PC-3 (cell line): ENCODE data around the gene CCNB2. TPM values are rescaled to one million over a fixed set of nuclear protein-coding genes. Genes with fewer than 3 reads are reported as not detected.

ENCODE experiments used
- ATAC-seq: fragments of 200-7000 bp; cut with Tn5 transposase; 2 replicates; pipeline ENCODE4 v1.9.1; 2020; ENCODE audit warnings: mild to moderate bottlenecking, moderate library complexity
- BruUV-seq: library from RNA; stranded (reverse); fragments of 400-500 nt; replicated peaks from 2 replicates; lab custom pipeline; 2021; lab: Mats Ljungman, UMichigan
- CTCF ChIA-PET: fragments of 300-600 bp; sonication (Branson Sonifier 250); formaldehyde crosslinking; loops from one replicate; lab custom pipeline; 2022; ENCODE audit warnings: antibody characterized with exemption; lab: Charles Lee
- POLR2A ChIA-PET: fragments of 300-600 bp; sonication (Branson Sonifier 250); formaldehyde crosslinking; loops from one replicate; lab custom pipeline; 2022; ENCODE audit warnings: antibody characterized with exemption; ENCODE audit not compliant: unreplicated experiment; lab: Charles Lee
- DNase-seq: peaks from one replicate; pipeline ENCODE4 v3.0.0-alpha.2; 2015
- H2AFZ ChIP-seq: fragments of 300-600 bp; sonication (generic); 2 replicates; pipeline ENCODE4 v1.6.0; 2016; ENCODE audit warnings: antibody characterized with exemption, low read length
- H3F3A ChIP-seq: fragments of 300-600 bp; sonication (generic); one replicate; pipeline ENCODE4 v1.6.0; 2017; ENCODE audit warnings: antibody characterized with exemption, low read length, control low read depth, mild to moderate bottlenecking; ENCODE audit not compliant: unreplicated experiment
- H3K27ac ChIP-seq: fragments of 300-600 bp; sonication (generic); 2 replicates; pipeline ENCODE4 v1.5.1; 2016; ENCODE audit warnings: mild to moderate bottlenecking, low read length
- H3K27me3 ChIP-seq: fragments of 300-600 bp; sonication (generic); 2 replicates; pipeline ENCODE4 v1.6.1; 2016; ENCODE audit warnings: low read length, mixed read lengths
- H3K36me3 ChIP-seq: fragments of 300-600 bp; sonication (generic); 2 replicates; pipeline ENCODE4 v1.6.1; 2016; ENCODE audit warnings: low read depth, mixed run types, low read length, mixed read lengths
- H3K4me1 ChIP-seq: fragments of 300-600 bp; sonication (generic); 2 replicates; pipeline ENCODE4 v1.5.1; 2016; ENCODE audit warnings: low read length; ENCODE audit not compliant: insufficient read depth
- H3K4me2 ChIP-seq: fragments of 300-600 bp; sonication (generic); 2 replicates; pipeline ENCODE4 v1.6.0; 2016; ENCODE audit warnings: low read length
- H3K4me3 ChIP-seq: fragments of 300-600 bp; sonication (generic); 2 replicates; pipeline ENCODE4 v1.5.1; 2016; ENCODE audit warnings: mild to moderate bottlenecking, low read length, mixed read lengths
- H3K79me2 ChIP-seq: fragments of 300-600 bp; sonication (generic); 2 replicates; pipeline ENCODE4 v1.6.1; 2017; ENCODE audit warnings: low read length, mixed read lengths
- H3K9ac ChIP-seq: fragments of 300-600 bp; sonication (generic); 2 replicates; pipeline ENCODE4 v1.6.0; 2016; ENCODE audit warnings: mild to moderate bottlenecking, low read length
- H3K9me2 ChIP-seq: fragments of 300-600 bp; sonication (generic); replicated peaks from 2 replicates; pipeline ENCODE4 v1.6.1; 2016; ENCODE audit warnings: mixed run types, low read length, mixed read lengths
- H3K9me3 ChIP-seq: fragments of 300-600 bp; sonication (generic); 2 replicates; pipeline ENCODE4 v1.6.1; 2016; ENCODE audit warnings: low read length, mixed read lengths
- H4K20me1 ChIP-seq: fragments of 300-600 bp; sonication (generic); 2 replicates; pipeline ENCODE4 v1.6.1; 2016; ENCODE audit warnings: low read length, mixed read lengths
- CTCF ChIP-seq: fragments of 300-600 bp; sonication (generic); conservative IDR thresholded peaks from 2 replicates; pipeline ENCODE4 v1.5.1; 2017; ENCODE audit warnings: antibody characterized with exemption, low read depth, mild to moderate bottlenecking, low read length
- EZH2 ChIP-seq: fragments of 300-600 bp; sonication (generic); IDR thresholded peaks from one replicate; pipeline ENCODE4 v1.6.1; 2017; ENCODE audit warnings: antibody characterized with exemption, mild to moderate bottlenecking, low read length; ENCODE audit not compliant: unreplicated experiment
- EZH2phosphoT487 ChIP-seq: fragments of 300-600 bp; sonication (generic); IDR thresholded peaks from 2 replicates; pipeline ENCODE4 v1.6.1; 2018; ENCODE audit warnings: mild to moderate bottlenecking, antibody characterized with exemption, low read length, borderline replicate concordance
- intact Hi-C: fragments of 100-400 bp; cut with micrococcal nuclease; formaldehyde crosslinking; loops from 2 replicates; pipeline ENCODE4 v1.9.0; 2023
- total RNA-seq: library from RNA; depleted of rRNA; stranded (reverse); fragments of >200 nt; gene quantifications from 2 replicates; pipeline ENCODE4 v1.2.3, GENCODE V29; 2014

CCNB2 gene
- total RNA-seq, 1 experiment from 2014 or later, result 61.7 TPM

- no peak overlapping the region for H2AFZ ChIP-seq
- DNase-seq, result no peak
- H3K9me3 ChIP-seq, result no peaks in the 10 kb centered on the region
- no TSS peak for BruUV-seq
- no peaks in the 10 kb centered on the region for H3K79me2 ChIP-seq
- no peaks in the 10 kb centered on the region for H3K27me3 ChIP-seq
- H3K36me3 ChIP-seq, result peaks cover 16% of the 10 kb centered on the region
- H3K4me3 ChIP-seq, result no peak overlapping the region
- POLR2A ChIA-PET, result no interaction called here
- no peaks in the 10 kb centered on the region for H3K4me1 ChIP-seq
- no peaks in the 10 kb centered on the region for H3K9me2 ChIP-seq
- ATAC-seq, result peak; percentile 38
- CTCF ChIA-PET, result no interaction called here
- H3K4me2 ChIP-seq, result no peak overlapping the region
- no peak overlapping the region for H3K27ac ChIP-seq
- intact Hi-C loops, result no loop called here
- H3K9ac ChIP-seq, result no peak overlapping the region
- H4K20me1 ChIP-seq, result no peaks in the 10 kb centered on the region
- no peaks in the 10 kb centered on the region for H3F3A ChIP-seq
- TF ChIP-seq CTCF (no peak), EZH2 (no peak), EZH2phosphoT487 (no peak)
Measured at GRCh38 chr15:59148153-59148833, 43.3 kb downstream of the CCNB2 start.

- TF ChIP-seq CTCF (no peak), EZH2phosphoT487 (no peak), EZH2 (no peak)
- Histone ChIP-seq H3K27me3 (no peaks in the 10 kb centered on the region), H3K4me2 (no peak overlapping the region), H3K4me3 (no peak overlapping the region), H3F3A (no peaks in the 10 kb centered on the region), H3K27ac (no peak overlapping the region), H3K79me2 (no peaks in the 10 kb centered on the region), H3K36me3 (peaks cover 16% of the 10 kb centered on the region), H3K4me1 (no peaks in the 10 kb centered on the region), H2AFZ (no peak overlapping the region), H3K9ac (no peak overlapping the region), H3K9me2 (no peaks in the 10 kb centered on the region), H3K9me3 (no peaks in the 10 kb centered on the region), H4K20me1 (no peaks in the 10 kb centered on the region)
- no peak for DNase-seq
- ATAC-seq, result no peak
- POLR2A ChIA-PET, result no interaction called here
- CTCF ChIA-PET, result no interaction called here
- no TSS peak for BruUV-seq
- intact Hi-C loops, result no loop called here
Measured at GRCh38 chr15:59150185-59150584, 45.2 kb downstream of the CCNB2 start.

- POLR2A ChIA-PET, result no interaction called here
- no TSS peak for BruUV-seq
Measured at GRCh38 chr15:59152694-59153450, 47.9 kb downstream of the CCNB2 start.

More at GRCh38 chr15:59152694-59153450, 47.9 kb downstream of the CCNB2 start:
- Histone ChIP-seq H2AFZ (no peak overlapping the region), H3K9me2 (no peaks in the 10 kb centered on the region), H3K4me1 (no peaks in the 10 kb centered on the region), H3K9ac (no peak overlapping the region), H3K4me3 (no peak overlapping the region), H3F3A (no peaks in the 10 kb centered on the region), H3K27me3 (no peaks in the 10 kb centered on the region), H3K36me3 (peaks cover 23% of the 10 kb centered on the region), H3K9me3 (no peaks in the 10 kb centered on the region), H3K4me2 (no peak overlapping the region), H4K20me1 (no peaks in the 10 kb centered on the region), H3K27ac (no peak overlapping the region), H3K79me2 (no peaks in the 10 kb centered on the region)
- no peak for DNase-seq
- intact Hi-C loops, result no loop called here
- TF ChIP-seq CTCF, result no peak
- TF ChIP-seq EZH2, result no peak
- TF ChIP-seq EZH2phosphoT487, result no peak
- CTCF ChIA-PET, result no interaction called here
- ATAC-seq, result no peak
